Cardiac muscle cell (in vitro differentiated cells and primary cell): ENCODE data around the gene NUP107. TPM values are rescaled to one million over a fixed set of nuclear protein-coding genes. Genes with fewer than 3 reads are reported as not detected.

Experiments
- DNase-seq, 2 donors: peaks; one replicate each; pipeline versions ENCODE4 v3.0.0 to v3.0.0-alpha.2; 2010 to 2017; ENCODE audit warnings: low read depth in 1 of 2, low spot score in 1 of 2
- H3K27ac ChIP-seq: fragments of 200-600 bp; sonication (generic); 2 replicates; pipeline ENCODE4 v1.5.1; 2016
- H3K27me3 ChIP-seq: fragments of 200-600 bp; sonication (generic); 2 replicates; pipeline ENCODE4 v1.6.0; 2016; ENCODE audit warnings: control low read depth
- H3K36me3 ChIP-seq: fragments of 200-600 bp; sonication (generic); 2 replicates; pipeline ENCODE4 v1.5.1; 2016; ENCODE audit warnings: control low read depth
- H3K4me1 ChIP-seq: fragments of 200-600 bp; sonication (generic); 2 replicates; pipeline ENCODE4 v1.8.1; 2017; ENCODE audit warnings: low read depth, mild to moderate bottlenecking, mixed run types
- H3K4me3 ChIP-seq: fragments of 200-600 bp; sonication (generic); 2 replicates; pipeline ENCODE4 v1.5.1; 2016; ENCODE audit warnings: mild to moderate bottlenecking
- H3K9me3 ChIP-seq: fragments of 200-600 bp; sonication (generic); 2 replicates; pipeline ENCODE4 v1.5.1; 2017; ENCODE audit warnings: low read depth, mild to moderate bottlenecking, control low read depth
- CTCF ChIP-seq: IDR thresholded peaks from 2 replicates; pipeline ENCODE4 v1.5.1; 2012; ENCODE audit warnings: low read depth, mild to moderate bottlenecking, low read length
- polyA plus RNA-seq: library from polyadenylated mRNA; unstranded; fragments of >200 nt; fragmentation: Nextera tagmentation; extraction: Ambion mirVana; gene quantifications from 2 replicates; pipeline ENCODE4 v1.2.1, GENCODE V29; 2016
- total RNA-seq: library from RNA; depleted of rRNA; stranded (reverse); fragments of >200 nt; gene quantifications from 2 replicates; pipeline ENCODE4 v1.2.3, GENCODE V29; 2016

Gene NUP107
- total and polyA plus RNA-seq, 2 experiments from 2014 or later, result 33.4 to 53.9 TPM

GRCh38 chr12:68767191-68767590 lies 80.4 kb downstream of the NUP107 start:
- TF ChIP-seq CTCF, result no peak

GRCh38 chr12:68768431-68768939 lies 81.7 kb downstream of the NUP107 start:
- TF ChIP-seq CTCF, result no peak
- no peak for DNase-seq
- Histone ChIP-seq H3K27ac (no peak overlapping the region), H3K4me1 (no peaks in the 10 kb centered on the region), H3K27me3 (no peaks in the 10 kb centered on the region), H3K36me3 (peaks cover 9% of the 10 kb centered on the region), H3K9me3 (no peaks in the 10 kb centered on the region), H3K4me3 (no peak overlapping the region)

More at GRCh38 chr12:68767191-68767590, 80.4 kb downstream of the NUP107 start:
- H3K9me3 ChIP-seq, result no peaks in the 10 kb centered on the region
- no peak overlapping the region for H3K27ac ChIP-seq
- H3K27me3 ChIP-seq, result no peaks in the 10 kb centered on the region
- H3K4me3 ChIP-seq, result no peak overlapping the region
- H3K36me3 ChIP-seq, result peaks cover 9% of the 10 kb centered on the region
- no peak for DNase-seq
- no peaks in the 10 kb centered on the region for H3K4me1 ChIP-seq

GRCh38 chr12:68769941-68770340 lies 83.2 kb downstream of the NUP107 start:
- DNase-seq, result no peak
- no peak overlapping the region for H3K27ac ChIP-seq
- H3K36me3 ChIP-seq, result peaks cover 9% of the 10 kb centered on the region
- no peak overlapping the region for H3K4me3 ChIP-seq
- no peaks in the 10 kb centered on the region for H3K9me3 ChIP-seq
- H3K27me3 ChIP-seq, result no peaks in the 10 kb centered on the region
- no peak for TF ChIP-seq CTCF
- no peaks in the 10 kb centered on the region for H3K4me1 ChIP-seq

- DNase-seq, result no peak
- Histone ChIP-seq H3K4me3 (no peak overlapping the region), H3K27me3 (no peaks in the 10 kb centered on the region), H3K9me3 (no peaks in the 10 kb centered on the region), H3K4me1 (no peaks in the 10 kb centered on the region), H3K36me3 (peaks cover 7% of the 10 kb centered on the region), H3K27ac (no peak overlapping the region)
- TF ChIP-seq CTCF, result no peak
Measured at GRCh38 chr12:68771223-68771925, 84.6 kb downstream of the NUP107 start.

- no peaks in the 10 kb centered on the region for H3K4me1 ChIP-seq
- no peaks in the 10 kb centered on the region for H3K36me3 ChIP-seq
- H3K27me3 ChIP-seq, result no peaks in the 10 kb centered on the region
- TF ChIP-seq CTCF, result no peak
- H3K9me3 ChIP-seq, result no peaks in the 10 kb centered on the region
- DNase-seq, result no peak
- no peak overlapping the region for H3K27ac ChIP-seq
- H3K4me3 ChIP-seq, result no peak overlapping the region
Measured at GRCh38 chr12:68772714-68773113, 85.9 kb downstream of the NUP107 start.
